ENCODE measurements around the gene MRPL41. TPM values are rescaled to one million over a fixed set of nuclear protein-coding genes. Genes with fewer than 3 reads are reported as not detected.

Gene MRPL41
- total and polyA plus RNA-seq, 2 experiments from 2014 or later = 32.8 to 146 TPM

- no peaks in the 10 kb centered on the region for H3K79me2 ChIP-seq (replicated peaks; ENCODE audit: insufficient read depth)
- H4K20me1 ChIP-seq (replicated peaks; ENCODE audit: insufficient read depth) = no peaks in the 10 kb centered on the region
- H3K27ac ChIP-seq (ENCODE audit: low read depth) = no peak overlapping the region
- H3K9me2 ChIP-seq (ENCODE audit: insufficient read depth) = no peaks in the 10 kb centered on the region
- peaks cover 38% of the 10 kb centered on the region for H3K27me3 Mint-ChIP-seq (ENCODE audit: insufficient read depth, low read depth, poor library complexity)
- no peak overlapping the region for H3K4me3 ChIP-seq
- H3K4me3 Mint-ChIP-seq = peak overlapping the region; percentile 54
- no peaks in the 10 kb centered on the region for H3F3A ChIP-seq (replicated peaks; ENCODE audit: low read depth)
- peaks cover 2% of the 10 kb centered on the region; the same call in 1 of the 3 replicates for H3K4me1 Mint-ChIP-seq
- H2AFZ ChIP-seq = no peak overlapping the region
- no peaks in the 10 kb centered on the region for H3K27me3 ChIP-seq (ENCODE audit: insufficient read depth)
- no peak overlapping the region for H3K4me2 ChIP-seq
- TF ChIP-seq CREB1 (CRISPR knock-in tag; IDR thresholded peaks at IDR 0.05; ENCODE audit: low read depth) (no peak), NANOG (IDR thresholded peaks at IDR 0.05; ENCODE audit: borderline replicate concordance) (no peak), STAT1 (IDR thresholded peaks at IDR 0.05; ENCODE audit: unreplicated experiment) (no peak), POLR2AphosphoS5 (IDR thresholded peaks at IDR 0.05; ENCODE audit: low read depth) (no peak), JUNB (IDR thresholded peaks at IDR 0.05; ENCODE audit: unreplicated experiment) (no peak), ZNF462 (CRISPR knock-in tag; IDR thresholded peaks at IDR 0.05) (no peak)
- TF ChIP-seq, protein P1, sequence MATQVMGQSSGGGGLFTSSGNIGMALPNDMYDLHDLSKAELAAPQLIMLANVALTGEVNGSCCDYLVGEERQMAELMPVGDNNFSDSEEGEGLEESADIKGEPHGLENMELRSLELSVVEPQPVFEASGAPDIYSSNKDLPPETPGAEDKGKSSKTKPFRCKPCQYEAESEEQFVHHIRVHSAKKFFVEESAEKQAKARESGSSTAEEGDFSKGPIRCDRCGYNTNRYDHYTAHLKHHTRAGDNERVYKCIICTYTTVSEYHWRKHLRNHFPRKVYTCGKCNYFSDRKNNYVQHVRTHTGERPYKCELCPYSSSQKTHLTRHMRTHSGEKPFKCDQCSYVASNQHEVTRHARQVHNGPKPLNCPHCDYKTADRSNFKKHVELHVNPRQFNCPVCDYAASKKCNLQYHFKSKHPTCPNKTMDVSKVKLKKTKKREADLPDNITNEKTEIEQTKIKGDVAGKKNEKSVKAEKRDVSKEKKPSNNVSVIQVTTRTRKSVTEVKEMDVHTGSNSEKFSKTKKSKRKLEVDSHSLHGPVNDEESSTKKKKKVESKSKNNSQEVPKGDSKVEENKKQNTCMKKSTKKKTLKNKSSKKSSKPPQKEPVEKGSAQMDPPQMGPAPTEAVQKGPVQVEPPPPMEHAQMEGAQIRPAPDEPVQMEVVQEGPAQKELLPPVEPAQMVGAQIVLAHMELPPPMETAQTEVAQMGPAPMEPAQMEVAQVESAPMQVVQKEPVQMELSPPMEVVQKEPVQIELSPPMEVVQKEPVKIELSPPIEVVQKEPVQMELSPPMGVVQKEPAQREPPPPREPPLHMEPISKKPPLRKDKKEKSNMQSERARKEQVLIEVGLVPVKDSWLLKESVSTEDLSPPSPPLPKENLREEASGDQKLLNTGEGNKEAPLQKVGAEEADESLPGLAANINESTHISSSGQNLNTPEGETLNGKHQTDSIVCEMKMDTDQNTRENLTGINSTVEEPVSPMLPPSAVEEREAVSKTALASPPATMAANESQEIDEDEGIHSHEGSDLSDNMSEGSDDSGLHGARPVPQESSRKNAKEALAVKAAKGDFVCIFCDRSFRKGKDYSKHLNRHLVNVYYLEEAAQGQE (IDR thresholded peaks at IDR 0.05; ENCODE audit: unreplicated experiment) = no peak
- H3K36me3 ChIP-seq (ENCODE audit: insufficient read depth) = no peaks in the 10 kb centered on the region
- no peak overlapping the region for H3K27ac Mint-ChIP-seq
- peaks cover 36% of the 10 kb centered on the region for H3K36me3 Mint-ChIP-seq (ENCODE audit: low read depth)
- H3K9me3 Mint-ChIP-seq = peaks cover 87% of the 10 kb centered on the region
- ATAC-seq = no peak; the same call in 2 of the 3 replicates
- DNase-seq (ENCODE audit: low spot score) = no peak
- no peaks in the 10 kb centered on the region for H3K4me1 ChIP-seq (ENCODE audit: insufficient read depth)
These were observed 49.4 kb upstream of the MRPL41 start for GRCh38 chr9:137502008-137502911.
